ENCODE measurements around the gene MRPS11. TPM values are rescaled to one million over a fixed set of nuclear protein-coding genes. Genes with fewer than 3 reads are reported as not detected.

MRPS11 gene
- total RNA-seq, 6 donors from 2014 or later, result 12.9 to 53.4 (median 34.7) TPM

DNA sequence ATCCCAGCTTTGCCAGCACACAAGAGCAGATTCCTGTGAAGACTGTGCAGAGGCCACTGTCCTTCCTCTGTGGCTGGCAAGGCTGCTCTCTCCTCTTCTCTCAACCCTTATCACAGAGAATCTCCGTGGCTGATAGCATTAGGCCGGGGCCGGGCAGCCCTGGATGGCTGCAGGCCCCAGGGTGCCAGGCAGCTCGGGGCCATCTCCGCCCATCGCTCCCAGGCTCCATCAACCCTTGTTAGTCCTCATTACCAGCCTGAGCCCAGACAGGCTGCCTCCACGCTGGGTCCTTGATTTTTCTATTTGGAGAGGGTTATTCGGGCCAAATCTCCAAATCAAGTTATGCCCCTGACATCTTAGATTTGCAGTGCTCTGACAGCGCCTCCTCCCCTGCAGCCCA is 39.5 kb upstream of the MRPS11 start:
- ATAC-seq (ENCODE audit: low FRiP score in 2 of 2) (no peak), DNase-seq (peak in 1 of 2 donors; percentile 24)
- Histone ChIP-seq H3K36me3 (no peaks in the 10 kb centered on the region), H3K27ac (no peak overlapping the region), H3K4me3 (no peak overlapping the region), H3K27me3 (no peaks in the 10 kb centered on the region), H3K9me3 (no peaks in the 10 kb centered on the region), H3K4me1 (no peaks in the 10 kb centered on the region)
- TF ChIP-seq EP300 (IDR thresholded peaks at IDR 0.05) (no peak), POLR2AphosphoS5 (IDR thresholded peaks at IDR 0.05) (no peak), POLR2A (IDR thresholded peaks at IDR 0.05) (no peak), CTCF (IDR thresholded peaks at IDR 0.05) (no peak)
- WGBS, 2 donors, result 61 to 75% methylated on average over 5 to 9 of the region's 9 CpGs

- peak in 1 of 2 donors; percentile 36 for ATAC-seq (ENCODE audit: low FRiP score in 2 of 2)
- 80 to 82% methylated on average over 11 to 12 of the region's 12 CpGs for WGBS, 2 donors
These were observed 38.5 kb upstream of the MRPS11 start for GRCh38 chr15:88428805-88429605.

GRCh38 chr15:88430051-88430450 is 37.5 kb upstream of the MRPS11 start:
- ATAC-seq (ENCODE audit: low FRiP score in 2 of 2) (no peak), DNase-seq (no peak)
- no peak overlapping the region for H3K27ac ChIP-seq
- no peaks in the 10 kb centered on the region for H3K36me3 ChIP-seq
- no peaks in the 10 kb centered on the region for H3K9me3 ChIP-seq
- no peaks in the 10 kb centered on the region for H3K27me3 ChIP-seq
- TF ChIP-seq EP300 (IDR thresholded peaks at IDR 0.05) (no peak), CTCF (IDR thresholded peaks at IDR 0.05) (no peak), POLR2AphosphoS5 (IDR thresholded peaks at IDR 0.05) (no peak), POLR2A (IDR thresholded peaks at IDR 0.05) (no peak)
- no peak overlapping the region for H3K4me3 ChIP-seq
- H3K4me1 ChIP-seq, result no peaks in the 10 kb centered on the region

More at GRCh38 chr15:88428805-88429605, 38.5 kb upstream of the MRPS11 start:
- Histone ChIP-seq H3K36me3 (no peaks in the 10 kb centered on the region), H3K27me3 (no peaks in the 10 kb centered on the region), H3K4me1 (no peaks in the 10 kb centered on the region), H3K9me3 (no peaks in the 10 kb centered on the region), H3K4me3 (no peak overlapping the region), H3K27ac (no peak overlapping the region)
- TF ChIP-seq POLR2A (IDR thresholded peaks at IDR 0.05) (no peak), POLR2AphosphoS5 (IDR thresholded peaks at IDR 0.05) (no peak), CTCF (IDR thresholded peaks at IDR 0.05) (no peak), EP300 (IDR thresholded peaks at IDR 0.05) (no peak)
- DNase-seq, result no peak

DNA sequence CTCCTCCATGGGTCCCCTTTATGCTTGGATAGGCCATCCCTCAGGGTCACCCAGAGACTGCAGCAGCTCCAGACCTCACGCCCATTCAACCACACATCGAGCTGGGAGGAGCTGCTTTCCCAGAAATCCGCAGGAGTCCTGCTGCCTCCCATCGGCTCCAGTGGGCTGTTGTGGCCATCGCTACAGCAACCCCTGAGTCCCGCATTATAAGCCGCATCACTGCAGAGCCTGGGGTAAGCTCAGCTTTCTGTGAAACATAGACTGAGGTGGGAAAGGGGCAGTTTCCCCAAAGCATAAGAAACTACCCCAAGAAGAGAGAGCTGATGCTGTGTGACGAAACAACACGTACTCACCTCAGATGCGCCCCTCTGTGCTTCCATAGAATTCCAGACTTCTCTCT is 36.1 kb upstream of the MRPS11 start:
- ATAC-seq (ENCODE audit: low FRiP score in 2 of 2), result no peak
- Histone ChIP-seq H3K4me3 (no peak overlapping the region), H3K27me3 (no peaks in the 10 kb centered on the region), H3K36me3 (no peaks in the 10 kb centered on the region), H3K9me3 (no peaks in the 10 kb centered on the region), H3K27ac (no peak overlapping the region), H3K4me1 (no peaks in the 10 kb centered on the region)
- no peak for DNase-seq
- TF ChIP-seq POLR2A (IDR thresholded peaks at IDR 0.05) (no peak), EP300 (IDR thresholded peaks at IDR 0.05) (no peak), CTCF (IDR thresholded peaks at IDR 0.05) (no peak), POLR2AphosphoS5 (IDR thresholded peaks at IDR 0.05) (no peak)
- WGBS, 2 donors, result 80 to 86% methylated on average over 5 to 10 of the region's 10 CpGs

All from upper lobe of left lung (tissue), 6 donors.